Stimulated activated CD8-positive, alpha-beta memory T cell treated with anti-CD3 and anti-CD28 coated beads, Interleukin-15, amount 100 ng/mL, for 1 hour (primary cell): ENCODE data around the gene ADD1.
"Not testable (repeated sequence)": the region's sequence is repeated elsewhere in the genome, so short reads cannot be mapped to it uniquely, and the experiment has no call there.

Experiments
- DNase-seq: peaks from one replicate; pipeline ENCODE4 v3.0.0-alpha.2; 2020; ENCODE audit warnings: low read depth

ADD1 gene

GRCh38 chr4:2934077-2934812 is 90.6 kb downstream of the ADD1 start:
- DNase-seq = no peak

GRCh38 chr4:2934813-2935761 is 91.4 kb downstream of the ADD1 start:
- peak; percentile 94 for DNase-seq

GRCh38 chr4:2935762-2936743 is 92.4 kb downstream of the ADD1 start:
- no peak for DNase-seq

GRCh38 chr4:2936773-2937145 is 93.1 kb downstream of the ADD1 start:
- DNase-seq = no peak

- no peak for DNase-seq
Measured at GRCh38 chr4:2937146-2937857, 93.7 kb downstream of the ADD1 start.

- no peak for DNase-seq
Measured at GRCh38 chr4:2937986-2938385, 94.3 kb downstream of the ADD1 start.

- not testable (repeated sequence) for DNase-seq
Measured at GRCh38 chr4:2938411-2938810, 94.8 kb downstream of the ADD1 start.

GRCh38 chr4:2938906-2939305 is 95.3 kb downstream of the ADD1 start:
- no peak for DNase-seq

- DNase-seq = no peak
Measured at GRCh38 chr4:2939383-2940243, 96.0 kb downstream of the ADD1 start.

- no peak for DNase-seq
Measured at GRCh38 chr4:2940267-2941137, 96.9 kb downstream of the ADD1 start.

GRCh38 chr4:2941138-2942036 is 97.7 kb downstream of the ADD1 start:
- DNase-seq = no peak

- no peak for DNase-seq
Measured at GRCh38 chr4:2942037-2942531, 98.4 kb downstream of the ADD1 start.

GRCh38 chr4:2942532-2943363 is 99.1 kb downstream of the ADD1 start:
- no peak for DNase-seq

GRCh38 chr4:2943364-2944090 is 99.9 kb downstream of the ADD1 start:
- no peak for DNase-seq

GRCh38 chr4:2944091-2944482 is 100.4 kb downstream of the ADD1 start:
- DNase-seq = no peak
